ENCODE data around the gene PMEPA1. TPM values are rescaled to one million over a fixed set of nuclear protein-coding genes. Genes with fewer than 3 reads are reported as not detected.

The PMEPA1 gene
- polyA plus RNA-seq, 2 of the 4 experiments (the other 2 are of a cell fraction), result 131 to 147 TPM

DNA sequence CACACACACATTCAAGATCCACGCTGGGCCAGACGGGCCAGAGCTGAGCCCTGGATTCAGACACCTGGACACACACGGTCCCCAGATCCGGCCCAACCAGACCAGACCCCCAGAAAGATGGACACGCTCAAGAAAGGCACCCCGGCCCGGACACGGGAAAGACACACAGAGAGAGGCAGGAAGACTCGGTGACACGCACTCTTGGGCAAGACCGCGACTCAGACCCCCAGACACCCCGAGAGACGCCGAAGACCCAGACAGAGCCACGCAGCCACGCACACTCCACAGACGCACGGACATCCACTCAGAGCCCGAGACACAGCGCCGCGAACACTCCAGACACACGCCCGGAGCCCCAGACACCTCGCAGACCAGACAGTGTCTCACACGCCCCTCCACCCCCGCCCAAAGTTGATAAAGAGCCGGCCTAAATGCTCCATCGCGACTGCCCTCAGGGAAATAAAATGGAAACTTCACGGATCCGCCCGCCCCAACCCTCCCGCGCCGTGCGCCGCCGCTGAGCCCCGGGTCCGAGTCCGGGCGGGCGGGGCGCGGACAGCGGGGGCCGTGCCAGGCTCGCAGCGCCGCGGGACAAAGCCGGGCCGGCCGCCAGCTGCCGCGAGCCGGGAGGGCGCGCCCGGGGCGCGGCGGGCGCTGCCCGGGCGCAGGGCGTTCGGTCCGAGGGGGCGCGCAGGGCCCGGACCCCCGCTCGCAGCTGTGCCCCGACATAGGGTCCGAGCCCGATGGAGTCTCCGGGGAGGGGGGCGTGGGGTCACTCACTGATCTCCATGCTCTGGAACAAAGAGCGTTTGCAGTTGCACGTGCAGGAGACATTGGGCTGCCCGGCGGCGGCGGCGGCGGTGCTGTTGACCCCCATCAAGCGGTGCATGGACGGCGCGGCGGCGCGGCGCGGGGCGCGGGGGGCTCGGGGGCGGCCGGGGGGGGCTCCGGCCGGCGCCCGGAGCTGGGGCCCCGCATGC is 831 bp downstream of the PMEPA1 start:
- Histone ChIP-seq H3K4me3 (peak overlapping the region; percentile 81), H3K9me3 (no peaks in the 10 kb centered on the region), H3K4me2 (peak overlapping the region; percentile 85), H3K4me1 (peaks cover 64% of the 10 kb centered on the region), H3K27ac (peak overlapping the region; percentile 97 to 98)
- ChIA-PET CTCF (interaction anchor here (0.7 to 4.0 kb wide), 16 partner anchors 10 to 484 kb away, joined by 3 to 27 read pairs (median 4); no protein-coding TSS in a partner anchor), POLR2A (interaction anchor here (0.5 to 5.6 kb wide), 21 partner anchors 8 to 470 kb away, joined by 3 to 78 read pairs (median 8); no protein-coding TSS in a partner anchor)
- DNase-seq (ENCODE audit: low read depth in 1 of 2, low spot score in 1 of 2) (no peak), FAIRE-seq (no peak), ATAC-seq (no peak)
- WGBS (ENCODE audit: missing lambda C conversion rate), result 1% methylated on average over 12 of the region's 108 CpGs
- TF ChIP-seq RARB (CRISPR knock-in tag; IDR thresholded peaks at IDR 0.05) (no peak), SMC3 (IDR thresholded peaks at IDR 0.05) (no peak), ZSCAN20 (CRISPR knock-in tag; IDR thresholded peaks at IDR 0.05) (no peak), ZFP36 (IDR thresholded peaks at IDR 0.05; ENCODE audit: borderline replicate concordance, partially characterized antibody) (no peak), EHF (CRISPR knock-in tag; IDR thresholded peaks at IDR 0.05) (no peak), CHD4 (IDR thresholded peaks at IDR 0.05; ENCODE audit: borderline replicate concordance) (no peak), POLR2AphosphoS2 (conservative IDR thresholded peaks at IDR 0.05; ENCODE audit: low read length) (no peak), EHMT2 (IDR thresholded peaks at IDR 0.05; ENCODE audit: low read depth) (no peak), KDM5A (IDR thresholded peaks at IDR 0.05) (no peak), EP300 (IDR thresholded peaks at IDR 0.05) (no peak), ELK1 (IDR thresholded peaks at IDR 0.05; ENCODE audit: low read depth, low read length) (no peak), RNF2 (IDR thresholded peaks at IDR 0.05; ENCODE audit: borderline replicate concordance, low read depth) (no peak), HMGXB4 (CRISPR knock-in tag; IDR thresholded peaks at IDR 0.05; ENCODE audit: borderline replicate concordance) (no peak)
- TF ChIP-seq, protein P1, sequence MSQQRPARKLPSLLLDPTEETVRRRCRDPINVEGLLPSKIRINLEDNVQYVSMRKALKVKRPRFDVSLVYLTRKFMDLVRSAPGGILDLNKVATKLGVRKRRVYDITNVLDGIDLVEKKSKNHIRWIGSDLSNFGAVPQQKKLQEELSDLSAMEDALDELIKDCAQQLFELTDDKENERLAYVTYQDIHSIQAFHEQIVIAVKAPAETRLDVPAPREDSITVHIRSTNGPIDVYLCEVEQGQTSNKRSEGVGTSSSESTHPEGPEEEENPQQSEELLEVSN (IDR thresholded peaks at IDR 0.05; ENCODE audit: borderline replicate concordance, low read depth), result no peak
- TF ChIP-seq, protein P2, sequence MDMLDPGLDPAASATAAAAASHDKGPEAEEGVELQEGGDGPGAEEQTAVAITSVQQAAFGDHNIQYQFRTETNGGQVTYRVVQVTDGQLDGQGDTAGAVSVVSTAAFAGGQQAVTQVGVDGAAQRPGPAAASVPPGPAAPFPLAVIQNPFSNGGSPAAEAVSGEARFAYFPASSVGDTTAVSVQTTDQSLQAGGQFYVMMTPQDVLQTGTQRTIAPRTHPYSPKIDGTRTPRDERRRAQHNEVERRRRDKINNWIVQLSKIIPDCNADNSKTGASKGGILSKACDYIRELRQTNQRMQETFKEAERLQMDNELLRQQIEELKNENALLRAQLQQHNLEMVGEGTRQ (IDR thresholded peaks at IDR 0.05), result no peak

- H3K9me3 ChIP-seq, result no peaks in the 10 kb centered on the region
- FAIRE-seq, result no peak
- WGBS (ENCODE audit: missing lambda C conversion rate), result 29% methylated on average over 22 of the region's 23 CpGs
- peak overlapping the region; percentile 85 for H3K4me2 ChIP-seq
- H3K4me1 ChIP-seq, result peaks cover 64% of the 10 kb centered on the region
- ChIA-PET CTCF (interaction anchor here (0.7 to 3.1 kb wide), 9 partner anchors 9 to 485 kb away, joined by 3 to 14 read pairs (median 4); no protein-coding TSS in a partner anchor), POLR2A (interaction anchor here (0.5 to 5.6 kb wide), 6 partner anchors 9 to 424 kb away, joined by 3 to 78 read pairs (median 4); no protein-coding TSS in a partner anchor)
- TF ChIP-seq BCL3 (IDR thresholded peaks at IDR 0.05), result no peak
- 0 out of 5 replicates have a peak, but pooled peaks of 1 of the 2 experiments have one; percentile 19 for TF ChIP-seq JUN (IDR thresholded peaks at IDR 0.05)
- no peak for DNase-seq (ENCODE audit: low read depth in 1 of 2, low spot score in 1 of 2)
- peak in 1 of 2 experiments; percentile 2; a peak in 3 of 6 replicates for ATAC-seq
- H3K4me3 ChIP-seq, result peak overlapping the region; percentile 81
- H3K27ac ChIP-seq, result peak overlapping the region; percentile 97 to 98
These were observed 1.7 kb downstream of the PMEPA1 start for GRCh38 chr20:57707849-57708693.

Measured in A549 (cell line).